Posterior cingulate gyrus (tissue), 11 donors: ENCODE results near the gene GNAS-AS1.
"Not testable (repeated sequence)": the region's sequence is repeated elsewhere in the genome, so short reads cannot be mapped to it uniquely, and the experiment has no call there.

Source experiments
- DNase-seq, 10 donors: peaks; one replicate each; pipeline versions ENCODE4 v3.0.0 to v3.0.0-alpha.2; 2020 to 2021; ENCODE audit warnings: mixed read lengths in 3 of 10
- intact Hi-C: fragments of 100-400 bp; cut with DNase I; formaldehyde crosslinking; loops from one replicate; pipeline ENCODE4 v1.15.1; 2023

GNAS-AS1 gene

DNA sequence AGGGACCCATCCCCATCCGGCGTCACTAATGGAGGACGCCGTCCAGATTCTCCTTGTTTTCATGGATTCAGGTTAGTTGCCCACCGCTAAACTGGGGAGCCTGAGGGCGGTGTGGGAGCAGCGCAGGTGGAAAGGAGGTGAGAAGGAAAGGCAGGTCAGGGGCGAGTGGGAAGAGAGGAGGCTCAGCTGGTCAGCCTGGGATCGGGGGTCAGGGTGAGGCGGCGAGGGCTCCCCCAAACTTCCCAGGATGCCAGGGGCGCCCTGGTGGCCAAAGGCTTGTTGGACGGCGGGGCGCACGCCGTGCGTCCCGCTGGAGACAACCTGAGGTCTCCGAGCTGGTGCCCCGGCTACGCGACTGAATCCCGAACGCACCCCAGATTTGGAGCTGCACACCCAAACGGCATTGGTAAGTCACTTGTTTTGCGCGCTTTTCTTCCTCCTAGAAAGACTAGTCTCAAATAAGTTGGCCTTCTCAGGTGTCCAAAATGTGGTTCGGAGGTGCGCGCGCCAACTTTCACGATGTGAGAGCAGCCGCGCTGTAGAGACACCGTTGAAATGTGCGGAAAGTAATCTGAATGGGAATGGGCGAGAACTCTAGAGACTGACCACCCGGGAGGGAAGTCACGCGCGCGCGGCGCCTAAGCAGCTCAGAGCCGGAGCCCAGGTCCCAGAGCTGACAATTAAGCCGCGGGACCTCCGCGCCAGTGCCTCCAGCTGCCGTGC is 9.7 kb downstream of the GNAS-AS1 start:
- intact Hi-C loops: no loop called here
- DNase-seq: no peak

DNA sequence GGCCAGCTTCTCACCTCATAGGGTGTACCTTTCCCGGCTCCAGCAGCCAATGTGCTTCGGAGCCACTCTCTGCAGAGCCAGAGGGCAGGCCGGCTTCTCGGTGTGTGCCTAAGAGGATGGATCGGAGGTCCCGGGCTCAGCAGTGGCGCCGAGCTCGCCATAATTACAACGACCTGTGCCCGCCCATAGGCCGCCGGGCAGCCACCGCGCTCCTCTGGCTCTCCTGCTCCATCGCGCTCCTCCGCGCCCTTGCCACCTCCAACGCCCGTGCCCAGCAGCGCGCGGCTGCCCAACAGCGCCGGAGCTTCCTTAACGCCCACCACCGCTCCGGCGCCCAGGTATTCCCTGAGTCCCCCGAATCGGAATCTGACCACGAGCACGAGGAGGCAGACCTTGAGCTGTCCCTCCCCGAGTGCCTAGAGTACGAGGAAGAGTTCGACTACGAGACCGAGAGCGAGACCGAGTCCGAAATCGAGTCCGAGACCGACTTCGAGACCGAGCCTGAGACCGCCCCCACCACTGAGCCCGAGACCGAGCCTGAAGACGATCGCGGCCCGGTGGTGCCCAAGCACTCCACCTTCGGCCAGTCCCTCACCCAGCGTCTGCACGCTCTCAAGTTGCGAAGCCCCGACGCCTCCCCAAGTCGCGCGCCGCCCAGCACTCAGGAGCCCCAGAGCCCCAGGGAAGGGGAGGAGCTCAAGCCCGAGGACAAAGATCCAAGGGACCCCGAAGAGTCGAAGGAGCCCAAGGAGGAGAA is 10.5 kb downstream of the GNAS-AS1 start:
- intact Hi-C loops: no loop called here
- no peak for DNase-seq

DNA sequence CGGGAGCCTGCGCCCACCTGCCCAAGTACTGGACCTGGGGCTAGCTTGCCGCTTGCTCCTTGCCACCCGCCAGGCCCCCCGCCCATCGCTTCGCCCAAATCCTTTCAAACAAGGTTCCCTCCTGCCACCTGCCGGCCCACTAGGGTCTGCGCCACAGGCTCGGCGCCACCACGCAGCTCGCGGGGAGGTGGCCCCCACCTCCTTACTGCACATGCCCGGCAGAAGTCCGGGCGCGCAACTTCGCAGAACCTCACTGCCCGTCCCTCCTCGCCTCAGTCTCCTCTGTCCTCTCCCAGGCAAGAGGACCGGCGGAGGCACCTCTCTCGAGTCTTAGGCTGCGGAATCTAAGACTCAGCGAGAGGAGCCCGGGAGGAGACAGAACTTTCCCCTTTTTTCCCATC is 11.2 kb downstream of the GNAS-AS1 start:
- intact Hi-C loops: no loop called here
- peak in 6 of 10 donors; percentile 23 to 90 (median 38) for DNase-seq

DNA sequence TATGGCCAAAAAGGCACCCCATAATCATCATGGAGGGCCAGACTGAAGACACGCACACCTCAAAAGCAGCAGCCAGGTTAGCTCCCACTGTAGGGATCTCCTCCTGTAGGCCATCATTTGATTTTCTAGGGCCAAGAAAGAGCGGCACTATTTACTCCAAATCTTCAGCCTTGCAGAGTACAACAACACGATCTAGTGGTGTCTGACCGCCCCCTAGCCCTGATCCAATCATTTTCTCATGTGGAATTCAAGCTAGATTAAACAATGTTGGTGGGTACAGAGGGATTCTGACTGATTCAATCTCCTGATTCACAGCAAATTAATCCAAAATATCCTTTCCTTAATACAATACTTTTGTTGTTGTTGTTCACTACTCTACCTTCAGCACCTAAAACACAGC is 12.5 kb downstream of the GNAS-AS1 start:
- no peak for DNase-seq
- intact Hi-C loops: no loop called here

DNA sequence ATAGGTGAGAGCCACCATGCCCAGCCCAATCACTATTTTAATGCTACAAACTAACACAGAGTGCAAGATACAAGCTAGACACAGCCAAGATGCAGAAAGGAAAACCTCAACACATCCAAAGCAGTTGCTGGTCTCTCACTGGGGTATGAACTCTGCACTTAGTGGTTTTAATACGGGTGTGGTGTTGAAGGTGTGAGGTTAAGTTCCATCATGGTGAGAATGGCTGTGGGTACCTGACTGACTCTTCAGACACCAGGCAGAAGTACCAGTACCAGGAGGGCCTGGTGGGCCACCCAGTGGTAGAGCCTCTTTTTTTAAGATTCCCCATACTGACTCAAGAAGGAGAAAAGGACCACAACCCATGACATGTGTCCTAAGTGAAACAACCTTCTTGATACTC is 13.0 kb downstream of the GNAS-AS1 start:
- intact Hi-C loops: no loop called here
- no peak for DNase-seq

DNA sequence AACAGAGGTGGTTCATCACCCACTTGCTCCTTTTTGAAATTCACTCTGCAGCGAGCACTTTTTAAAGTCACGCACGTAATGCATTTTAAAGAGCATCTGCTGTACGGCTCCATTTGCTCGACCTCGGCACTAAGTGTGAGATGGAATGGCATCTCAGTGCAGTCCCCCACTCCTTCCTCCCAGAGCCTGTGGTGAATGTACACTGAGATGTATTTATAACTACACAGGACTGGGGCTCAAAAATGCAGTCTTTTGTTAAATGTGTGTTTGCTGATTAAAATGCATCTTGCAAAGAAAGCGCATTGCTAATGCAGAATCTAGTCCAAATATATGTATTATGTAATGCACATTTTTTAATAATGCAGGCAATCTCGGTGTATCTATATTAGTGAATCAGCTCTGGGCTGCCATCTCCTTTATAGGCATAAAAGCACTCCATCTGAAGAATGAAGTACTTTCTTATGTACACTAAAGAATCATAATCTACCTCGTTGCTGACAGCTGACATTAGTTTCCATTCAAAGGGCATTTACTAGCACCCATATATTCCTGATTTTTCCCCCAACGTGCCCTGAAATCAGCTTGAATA is 14.0 kb downstream of the GNAS-AS1 start:
- intact Hi-C loops: no loop called here
- no peak for DNase-seq

DNA sequence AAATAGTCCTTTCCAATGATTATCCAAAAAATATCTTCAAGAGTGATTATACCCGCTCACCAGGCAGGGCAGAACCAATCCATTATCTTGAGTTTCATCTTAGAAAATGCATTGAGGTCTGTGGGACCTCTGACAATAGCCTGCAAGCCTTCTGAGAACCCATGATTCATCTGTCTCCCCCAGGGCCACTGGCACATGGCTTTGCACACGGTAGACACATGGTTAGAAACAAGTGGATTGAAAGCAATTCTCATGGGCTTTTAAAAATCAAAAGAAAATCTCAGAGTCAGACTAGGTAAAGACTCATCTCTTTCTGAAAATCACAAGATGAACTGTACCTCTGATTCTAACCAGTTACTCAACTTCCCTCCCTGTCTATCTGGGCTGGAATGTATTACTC is 15.5 kb downstream of the GNAS-AS1 start:
- intact Hi-C loops: no loop called here

DNA sequence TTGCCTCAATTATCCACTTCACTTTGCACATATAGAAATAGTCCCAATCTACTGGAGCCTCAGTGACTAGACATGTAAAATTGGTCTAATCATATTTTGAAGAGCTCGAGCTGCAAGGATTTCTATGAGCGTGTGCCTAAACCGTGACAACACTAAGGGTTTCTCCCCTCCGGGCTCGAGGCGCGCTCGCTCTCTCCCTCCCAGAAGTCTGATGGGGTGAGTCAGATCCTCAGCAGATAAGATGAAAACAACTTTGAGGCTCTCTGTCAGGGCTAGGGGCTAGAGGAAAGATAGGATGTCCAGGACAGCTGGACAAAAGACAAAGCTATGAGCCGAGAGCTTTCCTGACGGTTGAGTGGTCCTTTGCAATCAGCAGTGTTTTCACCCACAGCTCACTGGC is 16.8 kb downstream of the GNAS-AS1 start:
- peak in 1 of 10 donors; percentile 3 for DNase-seq
- intact Hi-C loops: no loop called here

More for the DNA sequence above, 15.5 kb downstream of the GNAS-AS1 start:
- no peak for DNase-seq

DNA sequence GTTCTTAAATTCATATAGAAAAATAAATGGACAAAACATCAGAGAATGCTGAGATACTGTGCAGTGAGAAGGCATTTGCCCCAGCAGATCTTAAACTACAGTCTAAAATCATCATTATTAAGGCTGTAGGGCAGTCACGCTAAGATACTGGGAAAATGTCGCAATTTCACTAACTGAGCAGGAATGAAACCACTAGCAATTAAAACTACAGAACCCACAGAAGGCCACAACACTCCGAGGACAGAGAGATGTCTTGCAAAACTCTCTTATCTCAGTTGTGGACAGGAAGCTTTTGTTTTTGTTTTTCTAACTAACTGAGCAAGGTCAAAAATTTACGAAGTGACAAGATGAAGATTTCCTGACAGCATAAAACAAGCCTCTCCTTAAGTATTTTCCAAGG is 18.2 kb downstream of the GNAS-AS1 start:
- DNase-seq: no peak
- intact Hi-C loops: no loop called here

DNA sequence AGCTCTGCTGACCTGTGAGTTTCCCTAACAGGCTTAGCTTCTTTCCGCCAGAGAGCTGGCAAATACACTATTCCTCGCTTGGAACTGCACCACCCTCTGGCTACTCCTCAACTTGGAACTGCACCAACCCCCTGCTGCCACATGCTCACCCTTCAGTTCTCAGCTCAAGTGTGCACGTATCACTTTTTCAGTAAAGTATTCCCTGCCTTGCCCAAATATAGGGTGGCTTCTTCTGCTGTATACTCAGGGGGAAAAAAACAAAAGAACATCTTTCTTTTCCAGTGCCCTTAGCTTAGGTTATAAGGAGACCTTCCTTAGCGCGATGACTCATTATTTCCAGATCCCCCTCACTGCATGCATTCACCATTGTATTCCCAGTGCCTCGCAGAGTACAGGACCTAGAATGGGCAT is 21.2 kb downstream of the GNAS-AS1 start:
- intact Hi-C loops: no loop called here
- peak in 4 of 10 donors; percentile 28 to 88 (median 30) for DNase-seq

DNA sequence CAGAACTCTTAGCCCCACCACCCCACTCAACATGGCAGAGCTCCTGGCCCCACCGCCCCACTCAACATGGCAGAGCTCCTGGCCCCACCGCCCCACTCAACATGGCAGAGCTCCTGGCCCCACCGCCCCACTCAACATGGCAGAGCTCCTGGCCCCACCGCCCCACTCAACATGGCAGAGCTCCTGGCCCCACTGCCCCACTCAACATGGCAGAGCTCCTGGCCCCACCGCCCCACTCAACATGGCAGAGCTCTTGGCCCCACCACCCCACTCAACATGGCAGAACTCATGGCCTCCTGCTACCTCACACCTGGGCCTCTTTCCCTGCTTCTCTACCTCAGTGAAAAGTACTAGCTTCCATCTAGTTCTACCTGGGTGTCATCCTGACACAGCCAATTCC is 21.9 kb downstream of the GNAS-AS1 start:
- peak in 1 of 10 donors; percentile 22 for DNase-seq
- intact Hi-C loops: not testable (repeated sequence)

DNA sequence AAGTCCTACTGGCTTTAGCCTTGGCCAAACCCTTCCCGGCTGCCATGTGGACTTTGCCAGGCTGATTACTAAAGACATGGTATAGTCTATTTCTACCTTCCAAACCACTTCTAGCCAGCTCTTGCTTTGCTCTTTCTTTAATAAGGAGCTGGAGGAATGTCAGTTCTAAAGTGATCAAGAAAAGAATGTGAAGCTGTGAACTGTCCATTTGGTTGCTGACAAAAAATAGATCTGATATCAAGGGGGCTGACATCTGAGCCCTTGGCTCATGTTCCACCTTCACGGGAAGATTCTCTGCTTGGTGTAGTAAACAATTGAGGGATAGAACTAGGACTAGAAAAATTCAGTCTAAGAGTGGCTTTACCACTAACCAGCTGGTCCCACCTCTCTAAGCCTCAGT is 22.6 kb downstream of the GNAS-AS1 start:
- DNase-seq: peak in 1 of 10 donors; percentile 16
- intact Hi-C loops: no loop called here

DNA sequence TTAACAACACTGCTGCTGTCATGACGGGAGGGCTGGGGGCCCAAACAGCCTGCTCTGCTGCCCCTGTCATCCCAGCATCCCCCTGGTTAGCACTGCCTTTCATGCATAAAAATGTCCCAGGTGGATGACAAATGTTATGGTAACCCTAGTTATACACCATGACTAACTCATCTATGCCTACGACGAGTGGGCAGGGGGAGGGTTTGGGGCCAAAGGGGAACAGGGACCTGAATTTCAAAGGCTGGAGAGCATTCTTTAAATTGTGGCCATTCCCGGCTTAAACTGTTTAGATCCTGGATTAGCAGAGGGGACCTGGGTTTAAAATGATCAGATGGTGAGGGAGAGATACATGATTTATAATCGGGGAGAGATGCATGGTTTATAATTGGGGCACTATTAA is 24.4 kb downstream of the GNAS-AS1 start:
- DNase-seq: peak in 1 of 10 donors; percentile 21
- intact Hi-C loops: no loop called here

DNA sequence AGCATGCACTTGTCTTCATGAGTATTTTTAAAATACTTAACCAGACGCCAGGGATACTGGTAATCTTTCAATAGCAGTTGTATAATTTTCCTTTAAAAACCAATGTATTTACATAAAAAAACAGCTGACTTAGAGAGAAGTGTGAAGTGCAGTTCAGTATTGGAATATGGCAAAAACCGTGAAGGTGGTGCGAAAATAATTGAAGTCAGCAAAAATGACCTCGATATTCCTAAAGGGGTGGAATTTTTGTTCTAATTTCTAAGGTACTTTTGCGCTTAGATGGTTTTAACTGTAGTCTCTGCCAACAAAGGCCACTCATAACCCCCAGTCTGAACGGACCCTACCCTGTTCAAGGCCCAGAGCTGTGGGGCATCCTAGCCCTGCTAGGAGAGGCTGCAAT is 25.3 kb downstream of the GNAS-AS1 start:
- no peak for DNase-seq
- intact Hi-C loops: no loop called here

DNA sequence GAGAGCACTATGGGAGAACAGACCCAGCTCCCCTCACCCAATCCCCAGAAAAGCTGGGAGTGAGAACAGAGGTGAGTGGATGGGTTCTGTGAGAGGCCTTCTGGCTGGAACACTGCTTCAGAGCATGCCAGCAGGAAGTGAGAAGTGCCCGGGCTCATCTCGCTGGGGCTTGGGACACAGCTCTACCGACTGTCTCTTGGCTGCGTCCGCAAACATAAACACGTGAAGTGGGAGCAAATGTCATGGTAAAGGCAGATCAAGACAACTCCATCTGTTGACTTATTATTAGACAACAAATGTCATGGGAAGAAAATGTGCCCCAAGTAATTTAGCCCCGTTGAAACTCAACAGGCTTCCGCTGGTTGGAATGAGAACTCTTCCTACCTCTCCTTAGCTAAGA is 25.9 kb downstream of the GNAS-AS1 start:
- DNase-seq: peak in 1 of 10 donors; percentile 16
- intact Hi-C loops: no loop called here

DNA sequence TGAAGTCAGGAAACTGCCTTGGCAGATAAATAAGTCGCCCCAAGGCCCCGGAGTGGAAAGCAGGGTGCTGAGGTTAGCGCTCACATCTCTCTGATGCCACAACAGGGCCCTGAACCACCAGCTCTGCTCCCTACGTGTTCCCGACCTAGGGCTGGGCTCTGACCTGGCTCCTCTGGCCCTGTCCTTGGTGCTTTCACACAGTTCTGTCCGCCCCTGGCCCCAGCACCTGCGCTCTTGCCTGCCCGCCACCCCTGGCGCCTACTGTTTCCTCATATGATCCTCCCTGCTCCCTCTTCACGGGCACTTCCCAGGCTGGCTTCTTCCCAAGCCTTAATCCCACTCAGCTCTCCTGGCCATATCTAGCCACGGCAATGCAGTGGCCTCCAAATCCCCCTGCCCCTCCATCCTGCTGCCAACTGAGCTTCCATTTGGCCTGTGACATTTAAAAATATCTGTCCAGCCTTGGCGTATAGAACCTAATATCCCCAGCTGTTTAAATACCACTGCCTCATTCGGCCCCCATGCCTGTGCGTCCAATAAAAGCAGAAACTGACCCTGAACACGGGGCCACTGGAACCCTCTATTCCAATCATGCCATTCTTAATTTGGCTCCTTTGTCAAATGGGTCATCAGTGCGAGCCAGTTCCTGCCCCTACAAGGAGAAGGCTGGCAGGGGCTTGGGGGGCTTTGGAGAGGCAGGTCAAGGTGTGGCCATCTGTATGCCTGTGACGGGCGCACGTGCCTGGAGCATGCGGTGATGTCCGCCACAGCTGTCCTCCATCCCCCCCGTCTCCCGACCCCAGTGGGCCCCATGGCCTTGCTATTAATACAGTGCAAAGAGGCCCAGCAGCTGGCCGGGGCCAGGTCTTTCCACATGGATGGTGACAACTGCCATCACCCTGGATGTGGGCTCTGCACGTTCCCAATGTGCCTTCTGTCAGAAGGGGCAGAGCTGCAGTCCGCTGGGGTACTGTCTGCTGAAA is 27.7 kb downstream of the GNAS-AS1 start:
- intact Hi-C loops: no loop called here
- DNase-seq: peak in 1 of 10 donors; percentile 67

DNA sequence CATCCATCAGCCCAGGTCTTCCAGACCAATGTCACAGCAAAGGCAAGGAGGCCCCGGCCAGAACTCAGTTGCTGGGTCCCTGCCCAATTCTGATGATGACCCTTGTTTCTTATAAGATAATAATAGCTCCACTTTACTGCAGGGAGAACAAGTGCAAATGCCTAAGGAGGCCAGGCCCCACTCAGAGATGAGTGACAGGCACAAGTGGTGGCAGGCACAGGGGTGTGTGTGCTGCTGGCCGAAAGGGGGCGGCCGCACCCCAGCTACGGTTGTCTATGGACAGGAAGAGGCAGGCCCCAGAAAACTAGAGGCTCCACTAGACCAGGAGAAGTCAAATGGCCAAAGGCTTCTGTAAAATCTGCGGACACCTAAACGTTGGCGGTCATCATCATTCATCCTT is 28.6 kb downstream of the GNAS-AS1 start:
- intact Hi-C loops: no loop called here
- DNase-seq: peak in 2 of 10 donors; percentile 43 to 74

DNA sequence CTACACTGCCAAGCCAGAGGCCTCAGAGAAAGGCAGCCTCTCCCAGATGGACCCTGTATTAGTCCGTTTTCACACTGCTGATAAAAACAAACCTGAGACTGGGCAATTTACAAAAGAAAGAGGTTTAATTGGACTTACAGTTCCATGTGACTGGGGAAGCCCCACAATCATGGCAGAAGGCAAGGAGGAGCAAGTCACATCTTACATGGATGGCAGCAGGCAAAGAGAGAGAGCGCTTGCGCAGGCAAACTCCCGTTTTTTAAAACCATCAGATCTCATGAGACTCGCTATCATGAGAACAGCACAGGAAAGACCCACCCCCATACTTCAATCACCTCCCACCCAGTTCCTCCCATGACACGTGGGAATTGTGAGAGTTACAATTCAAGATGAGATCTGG is 30.2 kb downstream of the GNAS-AS1 start:
- DNase-seq, intact Hi-C loops: not testable (repeated sequence)

DNA sequence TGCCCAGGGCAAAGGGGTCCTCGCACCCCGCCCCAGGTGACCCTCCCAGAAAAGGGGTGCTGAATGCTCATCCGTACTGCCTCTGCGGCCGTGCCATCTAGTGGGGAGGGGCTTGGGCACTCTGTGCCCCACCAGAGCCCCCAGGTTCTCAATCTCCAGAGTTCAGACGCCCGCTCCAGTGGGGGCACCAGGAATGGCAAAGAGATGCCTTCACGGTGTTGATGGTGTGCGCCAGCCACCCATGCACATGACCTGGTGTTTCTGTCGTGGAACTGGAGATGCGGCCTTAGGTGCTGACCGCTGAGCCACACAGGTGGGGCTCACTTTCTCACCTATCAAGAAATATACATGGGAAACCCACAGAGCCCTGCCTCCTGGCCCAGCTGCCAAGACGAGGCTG is 30.8 kb downstream of the GNAS-AS1 start:
- peak in 1 of 10 donors; percentile 55 for DNase-seq

DNA sequence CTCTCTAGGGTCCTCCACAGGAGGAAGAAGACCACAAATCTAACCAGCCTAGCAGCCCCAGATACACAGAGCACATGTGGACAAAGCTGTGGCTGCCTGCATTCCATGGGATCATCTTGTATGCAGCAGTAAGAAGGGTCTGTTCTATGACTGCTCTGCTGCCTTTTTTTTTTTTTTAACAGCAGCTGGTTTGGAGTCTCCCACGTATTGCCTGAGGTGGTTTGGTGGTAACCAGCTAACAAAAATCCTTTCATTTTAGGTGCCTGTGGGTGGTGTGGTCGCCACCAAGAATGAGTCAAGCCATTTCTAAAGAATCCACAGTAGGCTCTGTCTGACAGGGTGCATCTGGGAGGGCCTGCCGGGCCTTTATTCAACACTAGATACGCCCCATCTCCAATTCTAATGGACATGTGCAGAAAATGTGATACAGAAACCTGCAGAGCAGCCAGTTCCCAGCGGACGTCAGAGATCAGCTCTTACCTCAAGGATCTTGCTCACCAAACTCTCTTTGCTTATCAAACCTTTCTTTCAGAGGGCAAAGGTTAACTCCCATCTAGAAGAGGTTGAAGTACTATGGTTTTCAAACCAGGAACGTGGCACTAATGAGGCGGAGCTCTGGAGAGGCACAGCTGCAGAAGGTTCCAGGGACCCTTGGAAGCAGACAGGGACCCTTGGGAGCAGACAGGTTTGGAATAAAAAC is 32.0 kb downstream of the GNAS-AS1 start:
- peak in 2 of 10 donors; percentile 4 to 59 for DNase-seq
- intact Hi-C loops: no loop called here

More for the DNA sequence above, 30.8 kb downstream of the GNAS-AS1 start:
- intact Hi-C loops: no loop called here
